ENCODE results near the gene ZSWIM9. TPM values are rescaled to one million over a fixed set of nuclear protein-coding genes. Genes with fewer than 3 reads are reported as not detected.

ZSWIM9 gene
- total and polyA plus RNA-seq, 12 donors = 3.8 to 8.5 (median 6.5) TPM

- ATAC-seq (peak in 6 of 8 donors; percentile 8 to 79 (median 64)), DNase-seq (no peak)
- Histone ChIP-seq H3K27me3 (no peaks in the 10 kb centered on the region), H3K27ac (no peak overlapping the region), H3K4me1 (no peaks in the 10 kb centered on the region), H3K36me3 (peaks cover 0 to 47% (median 0%) of the 10 kb centered on the region in 9 donors), H3K9me3 (no peaks in the 10 kb centered on the region), H3K4me3 (no peak overlapping the region)
- WGBS, 2 donors = 66 to 77% methylated on average over 12 of the region's 12 CpGs
- intact Hi-C loops (cut with DNase I) = no loop called here
- TF ChIP-seq CTCF (IDR thresholded peaks at IDR 0.05) = peak in 5 of 9 donors; percentile 16 to 39 (median 29)
These were observed 12.2 kb upstream of the ZSWIM9 start for GRCh38 chr19:48158210-48158790.

- no peak for TF ChIP-seq CTCF (IDR thresholded peaks at IDR 0.05)
- 89 to 97% methylated on average over 5 of the region's 5 CpGs for WGBS, 2 donors
- Histone ChIP-seq H3K9me3 (no peaks in the 10 kb centered on the region), H3K36me3 (peaks cover 0 to 31% (median 8%) of the 10 kb centered on the region in 9 donors), H3K4me1 (peaks cover 0 to 16% (median 11%) of the 10 kb centered on the region in 9 donors), H3K4me3 (no peak overlapping the region), H3K27ac (peak overlapping the region in 1 of 10 donors; percentile 78), H3K27me3 (no peaks in the 10 kb centered on the region)
- ATAC-seq (no peak), DNase-seq (no peak)
- intact Hi-C loops (cut with DNase I) = no loop called here
These were observed 1.8 kb upstream of the ZSWIM9 start for GRCh38 chr19:48168689-48169088.

- intact Hi-C loops (cut with DNase I) = no loop called here
- peak overlapping the region; percentile 62 to 98 (median 78) for H3K4me3 ChIP-seq
- peak overlapping the region in 9 of 10 donors; percentile 84 to 97 (median 96) for H3K27ac ChIP-seq
- peaks cover 0 to 16% (median 11%) of the 10 kb centered on the region in 9 donors for H3K4me1 ChIP-seq
- peaks cover 0 to 34% (median 8%) of the 10 kb centered on the region in 9 donors for H3K36me3 ChIP-seq
- H3K9me3 ChIP-seq = no peaks in the 10 kb centered on the region
- 1 to 2% methylated on average over 13 to 15 of the region's 15 CpGs for WGBS, 2 donors
- TF ChIP-seq CTCF (IDR thresholded peaks at IDR 0.05) = no peak
- ATAC-seq (peak; percentile 8 to 48 (median 24)), DNase-seq (peak; percentile 44 to 79)
- no peaks in the 10 kb centered on the region for H3K27me3 ChIP-seq
These were observed 922 bp upstream of the ZSWIM9 start for GRCh38 chr19:48169578-48169938.

- peaks cover 0 to 39% (median 8%) of the 10 kb centered on the region in 9 donors for H3K36me3 ChIP-seq
- no peak for TF ChIP-seq CTCF (IDR thresholded peaks at IDR 0.05)
- DNase-seq (no peak), ATAC-seq (peak in 4 of 8 donors; percentile 1 to 3 (median 2))
- peaks cover 0 to 16% (median 11%) of the 10 kb centered on the region in 9 donors for H3K4me1 ChIP-seq
- no peaks in the 10 kb centered on the region for H3K27me3 ChIP-seq
- intact Hi-C loops (cut with DNase I) = loop anchor here in 1 of 10 donors (5.0 kb wide), 1 partner anchor 86 kb away; the partner anchor contains the start of gene CARD8
- peak overlapping the region; percentile 62 to 98 (median 78) for H3K4me3 ChIP-seq
- no peaks in the 10 kb centered on the region for H3K9me3 ChIP-seq
- WGBS, 2 donors = 2% methylated on average over 21 of the region's 21 CpGs
- peak overlapping the region in 9 of 10 donors; percentile 84 to 97 (median 96) for H3K27ac ChIP-seq
These were observed 402 bp downstream of the ZSWIM9 start for GRCh38 chr19:48170817-48171347.

Measured in heart right ventricle (tissue), 16 donors.